WTC11 (cell line): ENCODE results near the gene SOCS6. TPM values are rescaled to one million over a fixed set of nuclear protein-coding genes. Genes with fewer than 3 reads are reported as not detected.

Experiments
- ATAC-seq: fragments of 200-7000 bp; cut with Tn5 transposase; 2 replicates; pipeline ENCODE4 v1.10.0; 2021; ENCODE audit warnings: mild to moderate bottlenecking, moderate library complexity
- CTCF ChIA-PET: fragments of 300-600 bp; sonication (Branson Sonifier 250); formaldehyde crosslinking; loops from one replicate; lab custom pipeline; 2021; ENCODE audit warnings: antibody characterized with exemption; lab: Charles Lee
- POLR2A ChIA-PET: fragments of 350-600 bp; sonication (Branson Sonifier 250); formaldehyde crosslinking; loops from one replicate; lab custom pipeline; 2021; ENCODE audit warnings: antibody characterized with exemption; lab: Charles Lee
- DNase-seq: peaks from one replicate; pipeline ENCODE4 v3.0.0; 2021; ENCODE audit warnings: low spot score
- H3K27ac Mint-ChIP-seq: 2 replicates; pipeline ENCODE4 v1.8.0; 2021; ENCODE audit warnings: mixed read lengths
- H3K27me3 Mint-ChIP-seq: 2 replicates; pipeline ENCODE4 v1.8.0; 2021; ENCODE audit warnings: low read depth, mild to moderate bottlenecking, moderate library complexity, mixed read lengths
- H3K36me3 Mint-ChIP-seq: 2 replicates; pipeline ENCODE4 v1.8.0; 2021; ENCODE audit warnings: mixed read lengths
- H3K4me1 Mint-ChIP-seq: 2 replicates; pipeline ENCODE4 v1.8.0; 2022; ENCODE audit warnings: mixed read lengths
- H3K4me3 Mint-ChIP-seq: 2 replicates; pipeline ENCODE4 v1.8.0; 2021; ENCODE audit warnings: mild to moderate bottlenecking, moderate library complexity, mixed read lengths
- H3K9me3 Mint-ChIP-seq: 2 replicates; pipeline ENCODE4 v1.8.0; 2021; ENCODE audit warnings: mixed read lengths
- ATF1 ChIP-seq: sonication (generic); formaldehyde crosslinking; IDR thresholded peaks from 2 replicates; pipeline ENCODE4 v1.8.1; 2023; ENCODE audit warnings: mild to moderate bottlenecking, moderate library complexity, missing genetic modification reagents
- ATF6 ChIP-seq: sonication (generic); formaldehyde crosslinking; IDR thresholded peaks from 2 replicates; pipeline ENCODE4 v1.8.1; 2023; ENCODE audit warnings: mild to moderate bottlenecking, missing genetic modification reagents
- GABPB1 ChIP-seq: sonication (generic); formaldehyde crosslinking; IDR thresholded peaks from 2 replicates; pipeline ENCODE4 v1.8.1; 2023; ENCODE audit warnings: mild to moderate bottlenecking, missing genetic modification reagents
- GRHL2 ChIP-seq: fragments of 250-450 bp; sonication (Bioruptor Pico); IDR thresholded peaks from 2 replicates; pipeline ENCODE4 v1.8.0; 2022; ENCODE audit warnings: mild to moderate bottlenecking, moderate library complexity; ENCODE audit not compliant: insufficient replicate concordance, severe bottlenecking
- GTF2I ChIP-seq: fragments of 250-450 bp; sonication (Bioruptor Pico); conservative IDR thresholded peaks from 2 replicates; pipeline ENCODE4 v1.4.0; 2021; ENCODE audit warnings: mild to moderate bottlenecking
- JUN ChIP-seq: sonication (generic); formaldehyde crosslinking; IDR thresholded peaks from 2 replicates; pipeline ENCODE4 v1.8.0; 2023; ENCODE audit warnings: mild to moderate bottlenecking, missing genetic modification reagents
- MAX ChIP-seq: sonication (generic); formaldehyde crosslinking; IDR thresholded peaks from 2 replicates; pipeline ENCODE4 v1.8.0; 2022; ENCODE audit warnings: mild to moderate bottlenecking, missing genetic modification reagents
- NR2C2 ChIP-seq: sonication (generic); formaldehyde crosslinking; IDR thresholded peaks from 2 replicates; pipeline ENCODE4 v1.8.0; 2022; ENCODE audit warnings: mild to moderate bottlenecking, missing genetic modification reagents
- PRDM15 ChIP-seq: sonication (generic); formaldehyde crosslinking; IDR thresholded peaks from 2 replicates; pipeline ENCODE4 v1.8.0; 2022; ENCODE audit warnings: missing genetic modification reagents
- RORB ChIP-seq: fragments of 250-450 bp; sonication (Bioruptor Pico); IDR thresholded peaks from 2 replicates; pipeline ENCODE4 v1.9.0; 2021; ENCODE audit warnings: mild to moderate bottlenecking
- SMAD3 ChIP-seq: sonication (generic); formaldehyde crosslinking; IDR thresholded peaks from 2 replicates; pipeline ENCODE4 v1.8.0; 2022; ENCODE audit warnings: missing genetic modification reagents, mild to moderate bottlenecking, borderline replicate concordance
- ZNF317 ChIP-seq: sonication (generic); formaldehyde crosslinking; IDR thresholded peaks from 2 replicates; pipeline ENCODE4 v1.8.1; 2023; ENCODE audit warnings: low read depth, mild to moderate bottlenecking, moderate library complexity, missing genetic modification reagents, borderline replicate concordance
- ZNF396 ChIP-seq: fragments of 250-450 bp; sonication (Bioruptor Pico); IDR thresholded peaks from 2 replicates; pipeline ENCODE4 v1.8.0; 2021; ENCODE audit warnings: mild to moderate bottlenecking, moderate library complexity, borderline replicate concordance
- total RNA-seq: library from RNA; stranded (reverse); gene quantifications from 3 replicates; pipeline ENCODE4 v1.2.3, GENCODE V29; 2021
- TF ChIP-seq, protein P1 (sequence below): sonication (generic); formaldehyde crosslinking; IDR thresholded peaks from 2 replicates; pipeline ENCODE4 v1.8.0; 2023; ENCODE audit warnings: mild to moderate bottlenecking, missing genetic modification reagents
- TF ChIP-seq, protein P2 (sequence below): sonication (generic); formaldehyde crosslinking; IDR thresholded peaks from 2 replicates; pipeline ENCODE4 v1.8.1; 2022; ENCODE audit warnings: mild to moderate bottlenecking, missing genetic modification reagents, moderate library complexity, borderline replicate concordance
- TF ChIP-seq, protein P3 (sequence below): sonication (generic); formaldehyde crosslinking; IDR thresholded peaks from 2 replicates; pipeline ENCODE4 v1.8.1; 2023; ENCODE audit warnings: mild to moderate bottlenecking, missing genetic modification reagents, borderline replicate concordance
- TF ChIP-seq, protein P4 (sequence below): sonication (generic); formaldehyde crosslinking; IDR thresholded peaks from 2 replicates; pipeline ENCODE4 v1.8.0; 2023; ENCODE audit warnings: missing genetic modification reagents, mild to moderate bottlenecking, borderline replicate concordance
- TF ChIP-seq, protein P5 (sequence below): fragments of 200-600 bp; IDR thresholded peaks from 2 replicates; pipeline ENCODE4 v1.8.0; 2022; ENCODE audit warnings: antibody characterized with exemption

Gene SOCS6
- total RNA-seq, 1 experiment from 2014 or later: 16.5 TPM

DNA sequence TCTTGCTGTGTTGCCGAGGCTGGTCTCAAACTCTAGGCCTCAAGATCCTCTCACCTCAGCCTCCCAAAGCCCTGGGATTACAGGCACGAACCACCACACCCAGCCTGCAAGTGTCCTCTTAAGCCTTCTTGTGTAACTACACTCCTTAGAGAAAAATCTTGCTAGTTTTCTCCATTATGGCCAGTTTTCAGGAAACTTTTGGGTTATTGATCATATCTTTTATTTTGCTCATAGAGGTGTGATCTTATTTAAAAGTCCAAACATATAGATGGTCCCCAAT lies 2.4 kb downstream of the SOCS6 start:
- Mint-ChIP-seq H3K27ac (no peak overlapping the region), H3K4me3 (peak overlapping the region; percentile 91), H3K36me3 (no peaks in the 10 kb centered on the region), H3K4me1 (peaks cover 50% of the 10 kb centered on the region), H3K9me3 (no peaks in the 10 kb centered on the region), H3K27me3 (peaks cover 2% of the 10 kb centered on the region; the same call in 1 of the 2 replicates)
- DNase-seq: no peak
- ATAC-seq: no peak
- ChIA-PET POLR2A (no interaction called here), CTCF (no interaction called here)
- TF ChIP-seq GTF2I (CRISPR knock-in tag): no peak
- TF ChIP-seq JUN (CRISPR knock-in tag): no peak
- TF ChIP-seq NR2C2 (CRISPR knock-in tag): no peak
- TF ChIP-seq, protein P1, sequence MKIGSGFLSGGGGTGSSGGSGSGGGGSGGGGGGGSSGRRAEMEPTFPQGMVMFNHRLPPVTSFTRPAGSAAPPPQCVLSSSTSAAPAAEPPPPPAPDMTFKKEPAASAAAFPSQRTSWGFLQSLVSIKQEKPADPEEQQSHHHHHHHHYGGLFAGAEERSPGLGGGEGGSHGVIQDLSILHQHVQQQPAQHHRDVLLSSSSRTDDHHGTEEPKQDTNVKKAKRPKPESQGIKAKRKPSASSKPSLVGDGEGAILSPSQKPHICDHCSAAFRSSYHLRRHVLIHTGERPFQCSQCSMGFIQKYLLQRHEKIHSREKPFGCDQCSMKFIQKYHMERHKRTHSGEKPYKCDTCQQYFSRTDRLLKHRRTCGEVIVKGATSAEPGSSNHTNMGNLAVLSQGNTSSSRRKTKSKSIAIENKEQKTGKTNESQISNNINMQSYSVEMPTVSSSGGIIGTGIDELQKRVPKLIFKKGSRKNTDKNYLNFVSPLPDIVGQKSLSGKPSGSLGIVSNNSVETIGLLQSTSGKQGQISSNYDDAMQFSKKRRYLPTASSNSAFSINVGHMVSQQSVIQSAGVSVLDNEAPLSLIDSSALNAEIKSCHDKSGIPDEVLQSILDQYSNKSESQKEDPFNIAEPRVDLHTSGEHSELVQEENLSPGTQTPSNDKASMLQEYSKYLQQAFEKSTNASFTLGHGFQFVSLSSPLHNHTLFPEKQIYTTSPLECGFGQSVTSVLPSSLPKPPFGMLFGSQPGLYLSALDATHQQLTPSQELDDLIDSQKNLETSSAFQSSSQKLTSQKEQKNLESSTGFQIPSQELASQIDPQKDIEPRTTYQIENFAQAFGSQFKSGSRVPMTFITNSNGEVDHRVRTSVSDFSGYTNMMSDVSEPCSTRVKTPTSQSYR: no peak
- TF ChIP-seq MAX: no peak
- no peak for TF ChIP-seq ZNF317 (CRISPR knock-in tag)
- TF ChIP-seq, protein P2, sequence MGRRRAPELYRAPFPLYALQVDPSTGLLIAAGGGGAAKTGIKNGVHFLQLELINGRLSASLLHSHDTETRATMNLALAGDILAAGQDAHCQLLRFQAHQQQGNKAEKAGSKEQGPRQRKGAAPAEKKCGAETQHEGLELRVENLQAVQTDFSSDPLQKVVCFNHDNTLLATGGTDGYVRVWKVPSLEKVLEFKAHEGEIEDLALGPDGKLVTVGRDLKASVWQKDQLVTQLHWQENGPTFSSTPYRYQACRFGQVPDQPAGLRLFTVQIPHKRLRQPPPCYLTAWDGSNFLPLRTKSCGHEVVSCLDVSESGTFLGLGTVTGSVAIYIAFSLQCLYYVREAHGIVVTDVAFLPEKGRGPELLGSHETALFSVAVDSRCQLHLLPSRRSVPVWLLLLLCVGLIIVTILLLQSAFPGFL (CRISPR knock-in tag): no peak
- TF ChIP-seq GABPB1 (CRISPR knock-in tag): no peak
- TF ChIP-seq, protein P3, sequence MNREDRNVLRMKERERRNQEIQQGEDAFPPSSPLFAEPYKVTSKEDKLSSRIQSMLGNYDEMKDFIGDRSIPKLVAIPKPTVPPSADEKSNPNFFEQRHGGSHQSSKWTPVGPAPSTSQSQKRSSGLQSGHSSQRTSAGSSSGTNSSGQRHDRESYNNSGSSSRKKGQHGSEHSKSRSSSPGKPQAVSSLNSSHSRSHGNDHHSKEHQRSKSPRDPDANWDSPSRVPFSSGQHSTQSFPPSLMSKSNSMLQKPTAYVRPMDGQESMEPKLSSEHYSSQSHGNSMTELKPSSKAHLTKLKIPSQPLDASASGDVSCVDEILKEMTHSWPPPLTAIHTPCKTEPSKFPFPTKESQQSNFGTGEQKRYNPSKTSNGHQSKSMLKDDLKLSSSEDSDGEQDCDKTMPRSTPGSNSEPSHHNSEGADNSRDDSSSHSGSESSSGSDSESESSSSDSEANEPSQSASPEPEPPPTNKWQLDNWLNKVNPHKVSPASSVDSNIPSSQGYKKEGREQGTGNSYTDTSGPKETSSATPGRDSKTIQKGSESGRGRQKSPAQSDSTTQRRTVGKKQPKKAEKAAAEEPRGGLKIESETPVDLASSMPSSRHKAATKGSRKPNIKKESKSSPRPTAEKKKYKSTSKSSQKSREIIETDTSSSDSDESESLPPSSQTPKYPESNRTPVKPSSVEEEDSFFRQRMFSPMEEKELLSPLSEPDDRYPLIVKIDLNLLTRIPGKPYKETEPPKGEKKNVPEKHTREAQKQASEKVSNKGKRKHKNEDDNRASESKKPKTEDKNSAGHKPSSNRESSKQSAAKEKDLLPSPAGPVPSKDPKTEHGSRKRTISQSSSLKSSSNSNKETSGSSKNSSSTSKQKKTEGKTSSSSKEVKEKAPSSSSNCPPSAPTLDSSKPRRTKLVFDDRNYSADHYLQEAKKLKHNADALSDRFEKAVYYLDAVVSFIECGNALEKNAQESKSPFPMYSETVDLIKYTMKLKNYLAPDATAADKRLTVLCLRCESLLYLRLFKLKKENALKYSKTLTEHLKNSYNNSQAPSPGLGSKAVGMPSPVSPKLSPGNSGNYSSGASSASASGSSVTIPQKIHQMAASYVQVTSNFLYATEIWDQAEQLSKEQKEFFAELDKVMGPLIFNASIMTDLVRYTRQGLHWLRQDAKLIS: no peak
- TF ChIP-seq ATF6 (CRISPR knock-in tag): no peak
- TF ChIP-seq, protein P4, sequence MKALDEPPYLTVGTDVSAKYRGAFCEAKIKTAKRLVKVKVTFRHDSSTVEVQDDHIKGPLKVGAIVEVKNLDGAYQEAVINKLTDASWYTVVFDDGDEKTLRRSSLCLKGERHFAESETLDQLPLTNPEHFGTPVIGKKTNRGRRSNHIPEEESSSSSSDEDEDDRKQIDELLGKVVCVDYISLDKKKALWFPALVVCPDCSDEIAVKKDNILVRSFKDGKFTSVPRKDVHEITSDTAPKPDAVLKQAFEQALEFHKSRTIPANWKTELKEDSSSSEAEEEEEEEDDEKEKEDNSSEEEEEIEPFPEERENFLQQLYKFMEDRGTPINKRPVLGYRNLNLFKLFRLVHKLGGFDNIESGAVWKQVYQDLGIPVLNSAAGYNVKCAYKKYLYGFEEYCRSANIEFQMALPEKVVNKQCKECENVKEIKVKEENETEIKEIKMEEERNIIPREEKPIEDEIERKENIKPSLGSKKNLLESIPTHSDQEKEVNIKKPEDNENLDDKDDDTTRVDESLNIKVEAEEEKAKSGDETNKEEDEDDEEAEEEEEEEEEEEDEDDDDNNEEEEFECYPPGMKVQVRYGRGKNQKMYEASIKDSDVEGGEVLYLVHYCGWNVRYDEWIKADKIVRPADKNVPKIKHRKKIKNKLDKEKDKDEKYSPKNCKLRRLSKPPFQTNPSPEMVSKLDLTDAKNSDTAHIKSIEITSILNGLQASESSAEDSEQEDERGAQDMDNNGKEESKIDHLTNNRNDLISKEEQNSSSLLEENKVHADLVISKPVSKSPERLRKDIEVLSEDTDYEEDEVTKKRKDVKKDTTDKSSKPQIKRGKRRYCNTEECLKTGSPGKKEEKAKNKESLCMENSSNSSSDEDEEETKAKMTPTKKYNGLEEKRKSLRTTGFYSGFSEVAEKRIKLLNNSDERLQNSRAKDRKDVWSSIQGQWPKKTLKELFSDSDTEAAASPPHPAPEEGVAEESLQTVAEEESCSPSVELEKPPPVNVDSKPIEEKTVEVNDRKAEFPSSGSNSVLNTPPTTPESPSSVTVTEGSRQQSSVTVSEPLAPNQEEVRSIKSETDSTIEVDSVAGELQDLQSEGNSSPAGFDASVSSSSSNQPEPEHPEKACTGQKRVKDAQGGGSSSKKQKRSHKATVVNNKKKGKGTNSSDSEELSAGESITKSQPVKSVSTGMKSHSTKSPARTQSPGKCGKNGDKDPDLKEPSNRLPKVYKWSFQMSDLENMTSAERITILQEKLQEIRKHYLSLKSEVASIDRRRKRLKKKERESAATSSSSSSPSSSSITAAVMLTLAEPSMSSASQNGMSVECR (CRISPR knock-in tag): no peak
- TF ChIP-seq PRDM15: no peak
- no peak for TF ChIP-seq GRHL2 (CRISPR knock-in tag)
- no peak for TF ChIP-seq SMAD3 (CRISPR knock-in tag)
- TF ChIP-seq ATF1 (CRISPR knock-in tag): no peak
- TF ChIP-seq, protein P5, sequence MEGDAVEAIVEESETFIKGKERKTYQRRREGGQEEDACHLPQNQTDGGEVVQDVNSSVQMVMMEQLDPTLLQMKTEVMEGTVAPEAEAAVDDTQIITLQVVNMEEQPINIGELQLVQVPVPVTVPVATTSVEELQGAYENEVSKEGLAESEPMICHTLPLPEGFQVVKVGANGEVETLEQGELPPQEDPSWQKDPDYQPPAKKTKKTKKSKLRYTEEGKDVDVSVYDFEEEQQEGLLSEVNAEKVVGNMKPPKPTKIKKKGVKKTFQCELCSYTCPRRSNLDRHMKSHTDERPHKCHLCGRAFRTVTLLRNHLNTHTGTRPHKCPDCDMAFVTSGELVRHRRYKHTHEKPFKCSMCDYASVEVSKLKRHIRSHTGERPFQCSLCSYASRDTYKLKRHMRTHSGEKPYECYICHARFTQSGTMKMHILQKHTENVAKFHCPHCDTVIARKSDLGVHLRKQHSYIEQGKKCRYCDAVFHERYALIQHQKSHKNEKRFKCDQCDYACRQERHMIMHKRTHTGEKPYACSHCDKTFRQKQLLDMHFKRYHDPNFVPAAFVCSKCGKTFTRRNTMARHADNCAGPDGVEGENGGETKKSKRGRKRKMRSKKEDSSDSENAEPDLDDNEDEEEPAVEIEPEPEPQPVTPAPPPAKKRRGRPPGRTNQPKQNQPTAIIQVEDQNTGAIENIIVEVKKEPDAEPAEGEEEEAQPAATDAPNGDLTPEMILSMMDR: no peak
- no peak for TF ChIP-seq ZNF396 (CRISPR knock-in tag)
- TF ChIP-seq RORB: no peak
